K562 (cell line): ENCODE measurements around the gene MVD. TPM values are rescaled to one million over a fixed set of nuclear protein-coding genes. Genes with fewer than 3 reads are reported as not detected.

ENCODE experiments used
- ATF1 ChIP-seq, 2 experiments: fragments of 450-650 bp in 1 of 2; IDR thresholded peaks; 2 replicates each; pipeline ENCODE4 v1.6.1; 2016; ENCODE audit warnings: missing compliant biosample characterization in 1 of 2, missing genetic modification characterization in 1 of 2
- CREB1 ChIP-seq, 2 experiments: sonication (generic) in 1 of 2; formaldehyde crosslinking in 1 of 2; IDR thresholded peaks; 2 replicates each; pipeline versions ENCODE4 v1.6.1 to v1.8.0; 2012 to 2022; ENCODE audit warnings: inconsistent platforms in 1 of 2, mild to moderate bottlenecking in 1 of 2, missing genetic modification reagents in 1 of 2, moderate library complexity in 1 of 2
- GATAD2B ChIP-seq: fragments of 450-650 bp; IDR thresholded peaks from 2 replicates; pipeline ENCODE4 v1.6.1; 2017; ENCODE audit warnings: mild to moderate bottlenecking, borderline replicate concordance
- MEF2D ChIP-seq: conservative IDR thresholded peaks from 2 replicates; pipeline ENCODE4 v1.6.1; 2016; ENCODE audit warnings: low read depth, missing genetic modification characterization, missing compliant biosample characterization
- MXI1 ChIP-seq: IDR thresholded peaks from 2 replicates; pipeline ENCODE4 v1.6.1; 2011; ENCODE audit warnings: low read depth, mild to moderate bottlenecking, improper control_type of control experiment, low read length
- MYC ChIP-seq, 2 experiments: fragments of 250-450 bp in 1 of 2; sonication (Bioruptor Pico) in 1 of 2; IDR thresholded peaks; 2 replicates each; pipeline versions ENCODE4 v1.5.1 to v1.6.1; 2012 to 2021; ENCODE audit warnings: low read depth in 2 of 2, borderline replicate concordance in 1 of 2, improper control_type of control experiment in 1 of 2, low read length in 1 of 2, mild to moderate bottlenecking in 1 of 2, moderate library complexity in 1 of 2
- MYNN ChIP-seq, 2 experiments: sonication (generic); formaldehyde crosslinking in 1 of 2; IDR thresholded peaks; 2 replicates each; pipeline versions ENCODE4 v1.5.0 to v1.6.1; 2016 to 2020; ENCODE audit warnings: antibody characterized with exemption in 1 of 2, missing genetic modification reagents in 1 of 2
- NONO ChIP-seq, 2 experiments: fragments of 200-400 bp in 1 of 2; fragments of 450-650 bp in 1 of 2; formaldehyde crosslinking in 1 of 2; IDR thresholded peaks; 2 replicates each; pipeline ENCODE4 v1.6.1; 2017; ENCODE audit warnings: low read depth in 2 of 2, mild to moderate bottlenecking in 2 of 2, moderate library complexity in 2 of 2, low read length in 1 of 2
- PKNOX1 ChIP-seq: fragments of 450-650 bp; IDR thresholded peaks from 2 replicates; pipeline ENCODE4 v1.6.1; 2016
- PREB ChIP-seq: sonication (generic); formaldehyde crosslinking; IDR thresholded peaks from 2 replicates; pipeline ENCODE4 v1.8.1; 2023; ENCODE audit warnings: mild to moderate bottlenecking, missing genetic modification reagents
- RBFOX2 ChIP-seq: fragments of 200-400 bp; formaldehyde crosslinking; IDR thresholded peaks from 2 replicates; pipeline ENCODE4 v1.6.1; 2017; ENCODE audit warnings: low read depth, mild to moderate bottlenecking, low read length, moderate library complexity
- TAF15 ChIP-seq: fragments of 200-400 bp; formaldehyde crosslinking; IDR thresholded peaks from 2 replicates; pipeline ENCODE4 v1.6.1; 2017; ENCODE audit warnings: mild to moderate bottlenecking, low read depth, low read length, moderate library complexity
- TCF7 ChIP-seq: sonication (generic); IDR thresholded peaks from 2 replicates; pipeline ENCODE4 v1.6.1; 2016; ENCODE audit warnings: antibody characterized with exemption, borderline replicate concordance
- TEAD4 ChIP-seq, 2 experiments: sonication (generic) in 1 of 2; formaldehyde crosslinking in 1 of 2; IDR thresholded peaks; 2 replicates each; pipeline versions ENCODE4 v1.6.1 to v1.8.0; 2012 to 2022; ENCODE audit warnings: borderline replicate concordance in 1 of 2, inconsistent platforms in 1 of 2, low read length in 1 of 2, mild to moderate bottlenecking in 1 of 2, missing genetic modification reagents in 1 of 2
- ZNF121 ChIP-seq: sonication (generic); formaldehyde crosslinking; conservative IDR thresholded peaks from 2 replicates; pipeline ENCODE4 v1.8.0; 2022; ENCODE audit warnings: missing genetic modification reagents
- ZNF444 ChIP-seq: fragments of 250-450 bp; sonication (Bioruptor Pico); IDR thresholded peaks from 2 replicates; pipeline ENCODE4 v1.4.0; 2020; ENCODE audit warnings: mild to moderate bottlenecking, moderate library complexity
- ZNF79 ChIP-seq: fragments of 250-450 bp; sonication (Bioruptor Pico); IDR thresholded peaks from 2 replicates; pipeline ENCODE4 v1.4.0; 2020; ENCODE audit warnings: low read depth, mild to moderate bottlenecking, moderate library complexity
- polyA plus RNA-seq, 8 experiments: library from polyadenylated mRNA; depleted of rRNA in 4 of 8; stranded (reverse) in 5 of 8; unstranded in 3 of 8; fragments of >200 nt; fragmentation: Nextera tagmentation in 2 of 8; fragmentation: Illumina TruSeq in 1 of 8; extraction: Ambion mirVana in 2 of 8; extraction: Trizol in 1 of 8; gene quantifications; 2 replicates each; pipeline versions ENCODE4 v1.2.1 to v1.2.3, GENCODE V29; 2011 to 2014; ENCODE audit warnings: inconsistent platforms in 1 of 8, missing spikeins in 1 of 8
- total RNA-seq, 7 experiments: library from RNA; depleted of rRNA in 6 of 7; stranded (reverse); fragments of >200 nt in 6 of 7; fragmentation: Illumina TruSeq in 2 of 7; extraction: Trizol in 2 of 7; gene quantifications; 2 replicates each; pipeline versions ENCODE4 v1.2.1 to v1.2.3, GENCODE V29; 2011 to 2021; ENCODE audit warnings: low replicate concordance in 1 of 7
- TF ChIP-seq, protein P1 (sequence below), 2 experiments: IDR thresholded peaks; 2 replicates each; pipeline ENCODE4 v1.6.1; 2011; ENCODE audit warnings: borderline replicate concordance in 1 of 2, control low read depth in 1 of 2, low read depth in 1 of 2, low read length in 1 of 2, mild to moderate bottlenecking in 1 of 2, mixed read lengths in 1 of 2, moderate library complexity in 1 of 2; ENCODE audit not compliant: insufficient read depth in 1 of 2, insufficient read length in 1 of 2, poor library complexity in 1 of 2, severe bottlenecking in 1 of 2; ENCODE audit errors: extremely low read depth in 1 of 2
- TF ChIP-seq, protein P2 (sequence below), 2 experiments: fragments of 450-650 bp in 1 of 2; sonication (generic) in 1 of 2; formaldehyde crosslinking in 1 of 2; IDR thresholded peaks in 1 of 2; conservative IDR thresholded peaks in 1 of 2; 2 replicates each; pipeline versions ENCODE4 v1.6.1 to v1.8.1; 2016 to 2023; ENCODE audit warnings: mild to moderate bottlenecking in 2 of 2, moderate library complexity in 2 of 2, inconsistent platforms in 1 of 2, missing genetic modification reagents in 1 of 2

The MVD gene
- total and polyA plus RNA-seq, 9 of the 15 experiments (the other 6 are each of a cell fraction or from before 2014, with no cell fraction given), result 12.2 to 141 (median 45.3) TPM

DNA sequence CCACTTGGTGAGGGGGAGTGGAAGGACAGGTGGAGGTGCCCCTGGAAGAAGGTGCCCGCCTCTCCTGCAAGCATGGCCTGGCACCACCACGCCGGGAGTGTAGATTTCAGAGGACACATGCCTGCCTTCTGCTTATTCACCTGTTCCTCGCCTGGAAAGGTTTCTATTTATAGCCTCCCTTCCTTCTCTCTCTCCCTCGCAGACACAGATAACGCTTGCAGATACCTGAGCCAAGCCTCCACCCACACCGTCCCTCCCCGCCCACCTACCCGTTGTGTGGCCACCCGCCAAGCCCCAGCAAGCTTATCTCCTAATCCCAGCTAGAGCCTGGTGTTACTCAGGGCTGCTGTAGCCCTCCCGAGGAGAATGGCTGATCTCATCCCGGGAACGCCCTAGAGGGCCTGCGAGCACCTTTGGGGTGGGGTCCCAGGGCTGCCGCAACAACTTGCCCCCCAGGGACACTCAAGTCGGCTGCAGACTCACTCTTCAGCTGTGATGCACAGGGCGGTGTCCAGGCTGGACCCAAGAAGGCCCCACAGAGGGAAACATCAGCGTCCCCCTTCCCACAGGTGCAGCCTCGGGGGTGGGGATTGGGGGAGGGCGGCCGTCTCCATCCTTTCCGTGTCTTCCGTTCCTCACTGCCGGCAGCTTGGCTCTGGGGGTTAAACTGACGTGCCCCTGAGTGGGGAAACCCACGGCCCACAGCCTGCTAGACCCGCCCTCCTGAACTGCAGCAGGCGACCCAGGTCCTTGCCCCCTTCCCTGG is 25.3 kb upstream of the MVD start (continued):
- peak; percentile 4 for TF ChIP-seq ZNF121 (CRISPR knock-in tag)
- peak; percentile 98 for TF ChIP-seq GATAD2B
- TF ChIP-seq, protein P1, sequence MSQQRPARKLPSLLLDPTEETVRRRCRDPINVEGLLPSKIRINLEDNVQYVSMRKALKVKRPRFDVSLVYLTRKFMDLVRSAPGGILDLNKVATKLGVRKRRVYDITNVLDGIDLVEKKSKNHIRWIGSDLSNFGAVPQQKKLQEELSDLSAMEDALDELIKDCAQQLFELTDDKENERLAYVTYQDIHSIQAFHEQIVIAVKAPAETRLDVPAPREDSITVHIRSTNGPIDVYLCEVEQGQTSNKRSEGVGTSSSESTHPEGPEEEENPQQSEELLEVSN (IDR thresholded peaks at IDR 0.05; ENCODE audit: borderline replicate concordance in 1 of 2, extremely low read depth in 1 of 2, insufficient read depth in 1 of 2, insufficient read length in 1 of 2, low read depth in 1 of 2, low read length in 1 of 2, poor library complexity in 1 of 2, severe bottlenecking in 1 of 2), result peak in 1 of 2 experiments; percentile 44
- no peak for TF ChIP-seq ATF1 (CRISPR knock-in tag; IDR thresholded peaks at IDR 0.05)
- no peak for TF ChIP-seq ATF1 (tag; IDR thresholded peaks at IDR 0.05)
- no peak; a peak in 1 of 4 replicates for TF ChIP-seq NONO (IDR thresholded peaks at IDR 0.05; ENCODE audit: low read depth in 2 of 2, low read length in 1 of 2)
- peak; percentile 96 for TF ChIP-seq MYNN (IDR thresholded peaks at IDR 0.05)
- TF ChIP-seq MYNN (CRISPR knock-in tag; IDR thresholded peaks at IDR 0.05), result no peak
- peak; percentile 96 for TF ChIP-seq TEAD4 (IDR thresholded peaks at IDR 0.05; ENCODE audit: low read length)
- TF ChIP-seq TEAD4 (CRISPR knock-in tag; IDR thresholded peaks at IDR 0.05; ENCODE audit: borderline replicate concordance), result no peak
- TF ChIP-seq, protein P2, sequence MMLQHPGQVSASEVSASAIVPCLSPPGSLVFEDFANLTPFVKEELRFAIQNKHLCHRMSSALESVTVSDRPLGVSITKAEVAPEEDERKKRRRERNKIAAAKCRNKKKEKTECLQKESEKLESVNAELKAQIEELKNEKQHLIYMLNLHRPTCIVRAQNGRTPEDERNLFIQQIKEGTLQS (IDR thresholded peaks at IDR 0.05), result peak; percentile 94
- TF ChIP-seq, protein P2 (CRISPR knock-in tag; conservative IDR thresholded peaks at IDR 0.05), result 0 out of 2 replicates have a peak, but pooled peaks have one; percentile 63
- peak; percentile 86; the same call in 1 of the 2 replicates for TF ChIP-seq PREB
- TF ChIP-seq MYC (IDR thresholded peaks at IDR 0.05; ENCODE audit: low read depth, low read length), result peak; percentile 78
- TF ChIP-seq MYC (CRISPR knock-in tag; IDR thresholded peaks at IDR 0.05; ENCODE audit: borderline replicate concordance, low read depth), result no peak
- TF ChIP-seq ZNF79, result no peak
- TF ChIP-seq MXI1, result peak; percentile 40
- TF ChIP-seq CREB1 (IDR thresholded peaks at IDR 0.05), result peak; percentile 65; the same call in 1 of the 2 replicates
- TF ChIP-seq CREB1 (CRISPR knock-in tag; IDR thresholded peaks at IDR 0.05), result no peak; the same call in 1 of the 2 replicates
- 0 out of 2 replicates have a peak, but pooled peaks have one; percentile 51 for TF ChIP-seq TAF15
- TF ChIP-seq PKNOX1, result peak; percentile 49
- TF ChIP-seq RBFOX2, result 0 out of 2 replicates have a peak, but pooled peaks have one; percentile 42
- peak; percentile 90; the same call in 1 of the 2 replicates for TF ChIP-seq TCF7
- TF ChIP-seq MEF2D (tag), result peak; percentile 99
- TF ChIP-seq ZNF444 (CRISPR knock-in tag), result no peak
